CD1c-positive myeloid dendritic cell (primary cell): ENCODE measurements around the gene QKI.

Experiments used
- DNase-seq: peaks from one replicate; pipeline ENCODE4 v3.0.0-alpha.2; 2016; ENCODE audit errors: extremely low spot score

Gene QKI

DNA sequence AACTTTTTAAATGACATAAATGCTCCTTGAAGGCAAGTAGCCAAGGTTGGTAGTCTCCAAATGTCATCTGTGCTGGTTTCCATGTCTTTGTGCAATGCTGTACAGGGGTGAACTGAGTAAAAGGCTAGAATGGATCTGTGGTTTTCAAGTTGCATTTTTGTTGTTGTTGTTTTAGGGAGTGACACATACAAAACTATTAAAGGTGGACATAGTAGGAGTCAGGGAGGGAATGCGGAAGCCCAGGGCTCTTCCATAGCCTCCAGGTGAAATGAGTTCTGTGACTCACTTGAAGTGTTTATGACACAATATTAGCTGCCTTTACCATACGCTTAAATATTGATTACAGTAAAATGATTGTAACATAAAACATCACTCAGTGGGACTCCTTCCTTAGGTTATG lies 22.5 kb upstream of the QKI start:
- DNase-seq = no peak

DNA sequence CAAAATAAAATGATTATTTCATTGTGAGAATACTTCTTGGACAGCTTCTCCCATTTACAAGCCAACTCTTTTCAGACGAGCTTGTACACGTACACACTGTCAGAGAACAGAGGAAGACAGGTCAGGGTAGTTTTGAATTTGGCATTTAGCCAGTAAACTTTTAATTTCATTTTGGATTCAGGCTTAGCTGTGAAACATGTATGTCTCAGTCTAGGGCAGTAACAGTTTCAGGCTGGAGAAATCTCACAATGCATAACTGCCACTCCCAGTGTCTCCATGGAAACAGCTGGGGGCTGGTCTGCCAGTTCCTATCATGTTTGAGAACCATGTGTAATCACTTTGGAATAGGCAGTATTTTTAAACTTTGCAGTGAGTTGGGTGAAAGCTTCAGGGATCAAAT lies 22.0 kb upstream of the QKI start:
- no peak for DNase-seq

DNA sequence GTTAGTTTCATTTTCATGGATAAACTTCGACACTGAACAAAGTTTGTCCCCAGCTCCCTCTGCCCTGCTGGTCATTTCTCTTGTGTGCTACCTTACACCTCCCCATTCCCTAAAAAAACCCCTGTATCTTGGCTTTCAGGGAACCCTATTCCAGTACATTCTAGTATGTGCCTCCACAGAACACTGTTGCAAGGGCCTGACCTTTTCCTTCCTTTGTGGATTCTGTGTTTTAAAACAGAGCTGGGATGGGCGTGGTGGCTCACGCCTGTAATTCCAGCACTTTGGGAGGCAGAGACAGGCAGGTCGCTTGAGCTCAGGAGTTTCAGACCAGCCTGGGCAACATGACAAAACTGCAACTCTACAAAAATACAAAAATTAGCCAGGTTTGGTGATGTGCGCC lies 20.6 kb upstream of the QKI start:
- no peak for DNase-seq

DNA sequence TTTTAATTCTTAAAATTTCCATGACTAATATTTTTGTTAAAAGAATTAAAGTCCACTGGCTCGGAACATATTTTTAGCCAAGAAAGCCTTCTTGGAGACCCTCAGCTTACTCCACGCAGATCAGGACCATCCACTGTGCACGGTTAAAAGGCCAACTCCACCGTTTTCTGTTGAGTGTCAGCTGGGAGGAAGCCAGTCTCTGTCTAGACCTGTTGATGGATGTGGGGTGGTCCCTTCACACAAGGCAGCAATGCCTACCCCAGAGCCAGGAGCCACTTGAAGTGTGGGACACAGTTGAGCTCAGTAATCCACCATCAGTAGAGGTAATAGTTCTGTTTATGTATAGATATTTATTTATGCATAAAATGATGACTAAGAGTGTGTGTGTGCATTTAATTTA lies 19.9 kb upstream of the QKI start:
- no peak for DNase-seq

DNA sequence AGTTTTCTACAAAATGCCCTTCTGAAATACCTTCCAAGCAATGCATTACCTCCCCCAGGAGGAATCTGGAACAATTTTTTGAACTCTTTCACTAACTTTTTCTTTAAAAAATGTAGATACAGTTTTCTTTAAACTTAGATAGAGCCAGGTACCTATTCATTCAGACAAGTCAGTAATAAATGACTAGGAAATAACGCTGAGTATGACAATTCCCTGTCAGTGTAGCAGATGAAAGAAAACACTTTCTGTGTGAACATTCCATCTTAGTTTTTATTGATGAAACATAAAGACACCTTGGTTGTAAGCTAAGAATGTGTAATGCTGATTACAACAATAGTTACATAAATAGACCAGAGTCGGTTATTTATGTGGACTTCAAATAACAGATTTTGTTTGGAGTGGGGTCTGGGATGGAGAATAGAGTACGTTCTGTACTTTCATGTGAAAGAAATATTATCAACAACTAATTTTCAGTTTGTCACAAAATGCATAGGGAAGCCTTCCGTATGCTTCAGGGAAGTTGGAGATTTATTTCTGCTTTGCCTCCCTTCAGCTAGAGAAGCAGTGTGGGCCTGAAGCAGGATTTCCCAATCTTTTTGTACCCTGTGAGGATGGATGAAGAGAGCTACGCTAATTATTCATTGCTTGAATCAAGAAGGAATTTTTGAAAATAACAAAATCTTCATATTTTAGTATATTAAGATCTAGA lies 19.2 kb upstream of the QKI start:
- peak; percentile 36 for DNase-seq

DNA sequence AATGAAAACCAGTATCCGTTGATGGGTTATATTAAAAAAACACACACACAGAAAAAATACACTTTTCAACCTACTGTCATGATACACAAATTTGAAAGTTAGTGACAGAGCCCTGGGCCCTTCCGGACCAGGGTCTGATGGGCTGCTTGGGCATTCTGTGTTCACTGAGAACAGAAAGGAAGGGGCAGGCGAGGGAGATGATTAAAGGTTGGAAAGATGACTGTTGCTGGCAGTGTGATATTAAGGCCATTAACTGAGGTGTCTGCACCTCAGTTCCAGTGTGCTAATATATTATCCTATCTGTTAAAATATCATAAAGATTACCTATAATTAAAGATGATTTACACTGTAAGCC lies 18.7 kb upstream of the QKI start:
- no peak for DNase-seq

DNA sequence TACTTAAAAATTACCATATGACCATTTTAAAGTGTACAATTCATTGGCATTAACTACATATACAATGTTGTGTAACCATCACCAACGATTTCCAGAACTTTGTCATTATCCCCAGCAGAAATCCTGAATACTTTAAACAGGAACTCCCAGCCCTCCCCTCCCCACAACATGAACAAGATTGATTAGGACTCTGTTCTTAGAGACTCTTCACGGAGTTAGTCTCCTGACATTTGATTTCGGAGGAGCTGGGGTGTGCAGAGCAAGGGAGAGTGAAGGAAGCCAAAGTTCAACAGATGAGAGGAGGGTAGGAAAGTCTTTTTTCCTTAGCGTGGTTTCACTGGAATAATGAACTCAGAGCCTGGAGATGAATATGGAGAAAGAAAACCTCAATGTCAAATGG lies 17.2 kb upstream of the QKI start:
- DNase-seq = no peak

DNA sequence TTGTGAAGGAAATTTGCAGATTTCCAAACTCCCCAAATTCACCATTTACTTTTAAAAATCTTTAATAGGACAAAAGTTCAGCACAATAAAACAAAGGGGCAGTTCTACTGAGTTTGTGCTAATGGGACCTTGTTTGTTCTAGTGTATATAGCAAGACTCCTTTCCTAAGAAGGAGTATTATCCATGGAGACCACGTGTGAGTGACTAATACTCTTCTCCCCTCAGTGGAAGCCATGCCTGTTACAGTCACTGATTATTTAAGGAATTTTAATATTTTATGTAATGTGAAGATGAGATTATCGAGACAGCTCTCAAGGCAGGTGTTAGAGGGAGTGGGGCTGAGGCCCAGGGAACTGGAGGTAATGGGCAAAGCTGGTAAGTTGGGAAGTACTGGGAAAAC lies 16.4 kb upstream of the QKI start:
- no peak for DNase-seq

DNA sequence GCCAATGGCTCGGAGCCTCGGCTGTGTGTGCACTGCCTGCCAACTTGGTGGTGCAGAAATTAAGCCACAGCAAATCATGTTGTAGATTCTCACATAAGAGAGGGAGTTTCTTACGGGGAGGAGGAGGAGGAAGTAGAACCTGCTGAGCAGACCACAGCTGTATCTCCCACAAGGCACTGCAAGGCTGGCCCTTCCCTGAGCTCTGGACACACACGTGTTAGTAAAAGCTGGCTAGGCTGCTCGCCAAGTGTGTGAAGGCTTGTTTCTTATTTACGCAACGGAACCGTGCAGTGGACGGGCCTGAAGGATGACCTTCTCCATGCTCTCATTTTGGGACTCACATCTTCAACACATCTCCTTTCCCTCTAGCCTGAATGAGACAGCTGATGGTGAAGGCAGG lies 15.7 kb upstream of the QKI start:
- peak; percentile 54 for DNase-seq

DNA sequence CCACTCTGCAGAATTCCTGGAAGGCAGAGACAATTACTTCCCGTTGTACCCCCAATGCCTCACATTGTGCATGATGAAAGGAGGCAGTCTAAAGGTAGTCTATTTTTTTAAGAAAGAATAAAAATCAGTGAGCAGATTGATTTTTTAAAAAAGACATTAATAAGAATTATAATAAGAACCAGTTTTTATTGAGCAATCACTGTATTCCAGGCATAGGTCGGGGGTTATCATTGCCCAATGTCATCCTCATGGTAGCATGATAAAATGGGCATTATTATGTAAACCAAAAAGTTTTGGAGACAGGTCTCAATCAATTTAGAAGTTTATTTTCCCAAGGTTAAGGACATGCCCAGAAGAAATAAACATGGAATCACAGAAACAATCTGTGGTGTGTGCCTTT lies 14.0 kb upstream of the QKI start:
- DNase-seq = no peak

DNA sequence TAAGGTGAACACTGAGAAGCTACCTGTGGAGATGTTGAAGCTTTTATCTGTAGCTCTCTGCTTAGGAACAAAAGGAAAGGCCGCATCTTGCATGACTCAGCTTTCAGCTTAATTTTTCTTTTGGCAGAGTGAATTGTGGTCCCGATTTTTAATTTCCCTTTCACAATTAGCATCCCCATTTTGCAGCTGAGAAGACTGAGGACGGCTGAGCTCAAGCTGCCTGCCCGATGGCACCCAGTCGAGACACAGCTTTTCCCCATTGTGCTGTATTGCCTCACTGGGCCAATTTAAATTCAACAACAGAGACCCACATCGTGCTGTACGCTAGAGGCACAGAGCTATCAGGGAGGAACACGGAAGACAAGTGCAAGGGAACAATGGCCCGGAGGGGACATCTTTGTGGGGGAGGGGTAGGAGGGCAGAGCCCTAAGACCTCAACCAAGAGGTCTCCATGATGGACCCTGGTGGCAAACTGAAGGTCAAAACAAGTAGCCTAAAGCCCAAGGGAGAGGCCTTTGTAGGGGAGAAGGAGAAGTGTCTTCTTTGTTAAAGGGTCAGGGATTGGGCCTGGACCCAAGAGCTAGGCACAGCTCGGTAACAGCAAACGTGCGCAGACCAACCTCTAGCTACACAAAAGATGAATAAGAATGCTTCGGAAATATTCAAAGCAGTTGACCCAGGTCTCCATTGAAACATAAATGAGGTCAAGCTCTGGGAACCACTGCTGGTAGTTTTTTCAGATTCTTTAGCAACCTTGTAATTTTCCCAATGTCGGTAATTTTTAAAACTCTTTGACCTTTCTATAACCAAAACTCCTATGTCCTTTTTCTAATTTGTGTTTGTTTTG lies 13.3 kb upstream of the QKI start:
- no peak for DNase-seq

DNA sequence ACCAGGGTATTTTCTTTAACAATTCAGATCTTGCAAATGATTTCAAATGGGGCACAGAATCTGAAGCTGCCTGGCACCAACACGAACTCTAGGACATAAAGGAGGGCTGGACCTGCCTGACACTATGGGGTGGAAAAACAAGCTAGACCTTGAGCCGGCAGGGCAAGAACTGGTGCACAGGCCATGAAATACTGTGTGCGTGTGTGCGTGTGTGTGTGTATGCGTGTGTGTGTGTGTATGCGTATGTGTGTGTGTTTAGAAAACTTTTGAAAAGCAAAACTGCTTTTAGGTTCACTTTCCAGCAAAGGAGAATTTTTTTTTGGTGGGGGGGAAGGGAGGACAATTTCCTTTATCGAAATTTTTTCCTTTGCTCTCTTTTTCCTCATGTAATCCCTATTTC lies 11.9 kb upstream of the QKI start:
- DNase-seq = no peak

DNA sequence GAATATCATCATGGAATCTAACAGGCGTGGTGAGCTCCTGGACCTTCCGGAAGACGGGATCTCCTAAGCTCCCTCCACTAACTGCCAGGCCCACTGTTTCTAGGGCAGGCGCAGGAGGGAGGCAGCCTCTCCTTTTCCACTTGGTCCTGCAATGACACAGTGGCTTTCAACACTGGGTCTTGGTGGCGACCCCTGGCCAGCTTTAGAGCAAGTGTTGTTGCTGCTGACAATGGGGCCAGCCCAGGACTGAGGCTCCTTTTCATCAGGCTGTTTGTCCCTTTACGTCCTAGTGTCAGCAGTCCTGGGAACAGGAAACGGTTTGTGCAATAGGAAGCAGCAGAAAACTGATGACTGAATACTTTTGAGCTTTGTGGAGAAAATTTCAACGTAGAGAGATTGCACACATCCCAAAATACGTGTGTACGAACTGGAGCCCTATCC lies 9.7 kb upstream of the QKI start:
- peak; percentile 80 for DNase-seq

DNA sequence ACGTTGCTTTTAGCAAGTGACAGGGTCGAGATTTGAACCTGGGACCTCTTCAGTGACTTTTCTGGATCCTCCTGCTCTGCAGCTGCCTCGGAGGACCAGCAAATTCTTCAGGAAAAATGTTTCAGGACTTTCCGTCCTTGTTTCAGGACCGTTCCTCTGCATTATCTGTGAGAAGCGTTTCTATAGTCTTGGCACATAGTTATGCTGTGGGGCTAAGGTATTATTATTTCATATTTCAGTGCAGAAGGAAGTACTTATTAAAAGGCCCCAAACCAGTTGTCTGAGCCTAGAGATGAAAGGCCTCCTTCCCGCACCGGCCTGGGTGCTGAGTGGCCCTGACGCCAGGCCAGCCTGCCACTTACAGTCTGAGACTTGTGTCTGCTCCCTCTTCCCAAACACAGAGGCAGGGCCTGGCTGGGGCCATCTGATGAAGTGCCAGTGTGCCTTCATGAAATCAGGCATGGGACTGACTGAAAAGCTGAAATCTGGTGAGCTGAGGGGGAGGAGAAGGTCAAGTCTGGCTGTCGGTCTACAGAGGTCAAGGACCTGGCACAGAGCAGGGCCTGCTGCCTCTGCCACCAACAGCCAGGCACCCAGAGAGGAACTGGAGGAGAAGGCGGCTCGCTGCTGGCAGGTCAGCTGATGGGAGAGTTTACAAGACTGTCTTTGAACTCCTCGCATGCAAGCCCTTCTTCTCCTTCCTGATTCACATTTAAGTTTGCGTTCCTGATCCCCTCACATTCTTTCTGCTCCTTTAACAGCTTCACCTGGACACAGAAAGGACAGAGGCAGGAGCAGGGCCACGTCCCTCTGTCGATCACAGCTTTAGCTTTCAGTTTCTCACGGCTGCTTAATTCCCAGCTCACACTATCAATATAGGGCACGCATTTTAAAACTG lies 8.9 kb upstream of the QKI start:
- peak; percentile 85 for DNase-seq

DNA sequence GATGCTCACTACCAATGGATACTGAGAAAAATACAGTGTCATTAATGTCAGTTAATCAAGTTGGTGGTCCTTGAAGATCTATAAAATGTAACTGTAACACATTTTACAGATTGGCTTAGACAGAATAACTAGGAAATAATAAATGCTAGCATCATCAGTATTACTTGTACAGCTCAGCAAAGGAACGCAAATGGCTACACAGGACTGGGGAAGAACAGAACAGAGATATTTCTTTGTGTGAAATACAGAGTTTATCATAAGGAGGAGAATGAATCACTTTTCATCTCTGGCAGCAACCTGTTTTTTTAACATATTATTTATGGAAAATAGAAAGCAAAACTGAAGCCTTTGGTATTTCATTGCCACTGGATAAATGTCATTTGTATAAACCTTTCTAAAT lies 8.2 kb upstream of the QKI start:
- peak; percentile 28 for DNase-seq

DNA sequence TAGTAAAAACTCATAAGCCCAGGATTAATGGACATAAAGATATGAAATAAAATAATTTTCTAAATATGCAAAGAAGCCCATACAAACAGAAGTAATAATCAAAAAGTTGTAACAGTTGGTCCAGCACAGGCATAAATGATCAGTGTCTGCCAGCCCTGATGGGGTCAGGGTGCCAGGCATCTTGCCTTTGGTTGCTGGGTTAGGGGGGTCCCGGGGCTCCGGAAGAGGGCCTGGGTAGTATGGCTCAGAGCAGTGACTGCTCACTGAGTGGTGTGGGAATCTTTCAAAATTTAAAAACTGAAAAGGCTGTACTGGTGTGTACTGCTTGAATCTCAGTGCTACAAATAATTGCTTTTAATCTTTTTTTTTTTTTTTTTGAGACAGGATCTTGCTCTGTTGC lies 7.7 kb upstream of the QKI start:
- no peak for DNase-seq

DNA sequence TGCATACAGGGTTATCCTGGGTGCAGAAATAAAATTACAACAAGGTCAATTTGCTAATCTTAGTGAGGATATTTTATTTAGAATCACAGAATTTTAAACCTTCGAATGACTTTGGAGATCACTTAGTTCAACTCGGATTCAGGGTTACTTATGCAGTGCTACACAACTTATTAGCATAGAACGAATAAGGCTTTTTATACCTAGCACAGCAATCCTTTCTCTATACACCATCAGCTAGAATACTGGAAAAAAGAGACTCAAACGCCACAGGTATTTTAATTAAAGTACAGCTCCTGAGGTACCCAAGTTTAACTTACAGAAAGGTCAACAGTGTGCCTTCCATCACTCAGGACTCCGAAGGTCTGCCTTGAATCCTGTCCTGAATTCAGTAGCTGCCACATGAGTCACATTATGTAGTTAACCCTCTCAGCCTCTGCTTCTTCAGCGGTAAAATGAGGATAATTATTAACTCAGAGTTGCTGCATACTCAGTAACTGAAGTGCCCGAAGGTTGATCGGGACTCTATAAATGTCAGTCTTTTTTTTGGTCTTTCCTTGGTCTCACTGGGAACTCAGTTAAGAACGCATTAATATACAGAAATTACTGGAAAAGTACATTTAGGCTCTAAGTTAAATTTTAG lies 6.0 kb upstream of the QKI start:
- no peak for DNase-seq

DNA sequence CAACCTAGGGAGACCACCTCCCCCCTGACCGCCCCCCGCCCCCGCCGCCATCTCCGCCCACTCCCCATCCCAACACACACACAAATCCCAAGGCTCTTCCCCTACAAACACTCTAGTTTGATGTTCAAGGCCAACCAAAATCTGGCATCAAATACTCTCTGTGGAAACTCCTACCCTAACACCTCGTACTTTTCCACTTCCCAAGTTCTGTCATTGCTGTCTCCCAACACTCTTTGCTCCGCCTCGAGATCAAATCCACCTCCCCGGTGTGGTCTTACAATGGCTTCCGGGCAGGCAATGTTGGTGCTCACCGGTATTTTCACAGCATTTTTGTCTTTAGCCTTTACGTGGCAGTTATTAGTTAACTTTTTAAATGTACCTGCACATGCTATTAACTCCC lies 4.8 kb upstream of the QKI start:
- DNase-seq = no peak

DNA sequence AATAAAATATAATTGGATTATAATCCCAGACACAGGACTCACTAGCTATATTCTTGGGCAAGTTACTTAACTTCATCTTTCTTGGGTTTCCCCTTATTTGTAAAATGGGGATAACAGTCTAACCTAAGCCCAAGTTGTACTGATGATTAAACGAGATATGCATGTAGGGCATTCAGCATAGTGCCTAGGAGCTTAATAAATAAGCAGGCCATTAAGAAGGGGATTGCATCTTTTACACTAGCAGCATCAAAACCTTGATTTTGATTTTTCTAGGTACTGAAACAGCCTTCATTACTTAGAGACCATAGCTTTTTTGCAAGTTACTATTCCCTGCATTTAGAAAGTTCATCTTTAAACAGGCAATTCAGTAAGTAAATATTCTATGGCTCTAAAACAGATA lies 2.2 kb upstream of the QKI start:
- peak; percentile 38 for DNase-seq

DNA sequence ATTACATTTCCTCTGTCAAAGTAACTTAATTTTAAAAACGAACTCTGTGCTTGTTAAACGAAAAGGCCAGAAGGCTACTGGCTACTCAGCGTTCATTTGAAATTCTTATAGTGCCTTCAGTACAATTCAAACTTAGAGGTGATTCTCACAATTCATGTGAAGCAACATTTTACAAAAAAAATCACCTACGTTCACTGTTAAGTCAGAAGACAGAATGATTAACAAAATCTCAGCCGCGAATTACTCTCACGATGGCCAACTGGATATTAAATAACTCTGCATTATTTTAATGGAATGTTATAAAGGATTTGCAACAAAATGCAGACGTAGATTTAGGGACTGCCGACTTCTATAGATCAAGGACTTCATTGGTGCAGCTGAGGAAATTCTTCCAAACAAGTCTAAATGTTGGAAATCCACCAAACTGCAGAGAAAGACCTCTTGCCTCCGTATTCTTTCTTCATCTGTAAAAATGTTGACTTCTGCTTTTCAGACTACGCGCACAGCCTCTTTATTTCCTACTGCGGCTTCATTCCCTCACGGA lies 1.6 kb upstream of the QKI start:
- DNase-seq = no peak

DNA sequence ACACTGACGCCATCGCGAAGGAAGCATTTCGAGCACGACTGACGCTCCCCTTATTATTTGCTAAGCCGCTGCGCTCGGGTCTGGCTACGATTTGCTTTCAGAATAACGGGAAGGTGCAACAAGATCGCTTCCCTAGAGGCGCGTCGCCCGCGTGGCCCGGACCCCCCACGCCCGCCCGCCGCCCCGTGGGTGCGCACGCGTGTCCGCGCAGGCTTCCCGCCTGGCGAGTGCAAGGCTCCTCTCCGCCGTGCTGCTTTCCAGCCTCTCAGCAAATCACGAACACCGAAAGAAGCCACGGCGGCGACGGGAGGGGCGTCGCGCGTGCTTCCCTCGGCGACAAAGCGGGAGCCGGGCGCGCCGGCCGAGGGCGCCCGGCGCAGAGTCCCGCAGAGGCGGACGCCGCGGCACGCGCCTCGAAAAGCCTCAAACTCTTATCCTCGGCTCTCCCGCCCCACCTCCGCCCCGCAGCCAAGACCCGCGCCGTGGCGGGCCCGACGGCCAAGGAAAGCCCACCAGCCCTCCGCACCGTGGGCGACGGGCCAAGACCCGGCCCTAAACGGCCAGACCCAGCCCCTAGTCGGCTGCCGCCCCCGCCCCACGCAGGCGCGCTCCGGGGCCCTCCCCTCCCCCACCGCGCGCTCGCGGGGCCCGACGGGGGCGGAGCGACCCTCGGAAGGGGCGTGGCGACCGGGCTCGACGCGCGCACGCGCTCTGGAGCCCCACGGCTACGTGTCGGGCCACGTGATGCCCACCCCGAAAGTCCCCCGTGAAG lies 987 bp upstream of the QKI start:
- DNase-seq = peak; percentile 97
